ENCODE results near the gene SPEF1. TPM values are rescaled to one million over a fixed set of nuclear protein-coding genes. Genes with fewer than 3 reads are reported as not detected.

SPEF1 gene
- total RNA-seq, 1 donor from 2014 or later, result 0.22 TPM

DNA sequence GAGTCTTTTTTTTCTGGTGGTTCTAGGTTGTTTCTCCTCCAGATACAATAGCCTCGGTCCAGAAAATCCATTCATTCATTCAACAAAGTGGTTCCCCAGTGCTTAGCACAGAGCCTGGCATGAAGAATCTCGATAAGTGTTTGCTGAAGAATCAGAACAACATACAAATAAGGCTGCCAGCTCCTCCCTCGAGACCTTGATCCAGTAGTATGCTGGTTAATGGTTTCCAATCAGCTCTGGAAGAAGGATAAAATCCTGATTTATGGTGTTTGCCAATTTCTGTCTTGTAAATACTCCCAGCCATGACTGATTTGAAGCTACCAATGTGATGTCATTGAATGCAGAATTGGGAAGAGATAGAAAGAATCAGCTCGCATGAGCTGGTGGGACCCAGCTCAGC, 45.5 kb downstream of the SPEF1 start:
- Mint-ChIP-seq H3K4me3 (ENCODE audit: unreplicated experiment) (no peak overlapping the region), H3K4me1 (ENCODE audit: low read depth, unreplicated experiment) (peaks cover 5% of the 10 kb centered on the region), H3K27me3 (ENCODE audit: unreplicated experiment) (peaks cover 13% of the 10 kb centered on the region), H3K9me3 (ENCODE audit: unreplicated experiment) (peaks cover 5% of the 10 kb centered on the region), H3K36me3 (ENCODE audit: unreplicated experiment) (no peaks in the 10 kb centered on the region), H3K27ac (ENCODE audit: unreplicated experiment) (no peak overlapping the region)
- TF ChIP-seq, protein P1, sequence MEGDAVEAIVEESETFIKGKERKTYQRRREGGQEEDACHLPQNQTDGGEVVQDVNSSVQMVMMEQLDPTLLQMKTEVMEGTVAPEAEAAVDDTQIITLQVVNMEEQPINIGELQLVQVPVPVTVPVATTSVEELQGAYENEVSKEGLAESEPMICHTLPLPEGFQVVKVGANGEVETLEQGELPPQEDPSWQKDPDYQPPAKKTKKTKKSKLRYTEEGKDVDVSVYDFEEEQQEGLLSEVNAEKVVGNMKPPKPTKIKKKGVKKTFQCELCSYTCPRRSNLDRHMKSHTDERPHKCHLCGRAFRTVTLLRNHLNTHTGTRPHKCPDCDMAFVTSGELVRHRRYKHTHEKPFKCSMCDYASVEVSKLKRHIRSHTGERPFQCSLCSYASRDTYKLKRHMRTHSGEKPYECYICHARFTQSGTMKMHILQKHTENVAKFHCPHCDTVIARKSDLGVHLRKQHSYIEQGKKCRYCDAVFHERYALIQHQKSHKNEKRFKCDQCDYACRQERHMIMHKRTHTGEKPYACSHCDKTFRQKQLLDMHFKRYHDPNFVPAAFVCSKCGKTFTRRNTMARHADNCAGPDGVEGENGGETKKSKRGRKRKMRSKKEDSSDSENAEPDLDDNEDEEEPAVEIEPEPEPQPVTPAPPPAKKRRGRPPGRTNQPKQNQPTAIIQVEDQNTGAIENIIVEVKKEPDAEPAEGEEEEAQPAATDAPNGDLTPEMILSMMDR (IDR thresholded peaks at IDR 0.05; ENCODE audit: partially characterized antibody, unreplicated experiment), result no peak
- no peak for DNase-seq

DNA sequence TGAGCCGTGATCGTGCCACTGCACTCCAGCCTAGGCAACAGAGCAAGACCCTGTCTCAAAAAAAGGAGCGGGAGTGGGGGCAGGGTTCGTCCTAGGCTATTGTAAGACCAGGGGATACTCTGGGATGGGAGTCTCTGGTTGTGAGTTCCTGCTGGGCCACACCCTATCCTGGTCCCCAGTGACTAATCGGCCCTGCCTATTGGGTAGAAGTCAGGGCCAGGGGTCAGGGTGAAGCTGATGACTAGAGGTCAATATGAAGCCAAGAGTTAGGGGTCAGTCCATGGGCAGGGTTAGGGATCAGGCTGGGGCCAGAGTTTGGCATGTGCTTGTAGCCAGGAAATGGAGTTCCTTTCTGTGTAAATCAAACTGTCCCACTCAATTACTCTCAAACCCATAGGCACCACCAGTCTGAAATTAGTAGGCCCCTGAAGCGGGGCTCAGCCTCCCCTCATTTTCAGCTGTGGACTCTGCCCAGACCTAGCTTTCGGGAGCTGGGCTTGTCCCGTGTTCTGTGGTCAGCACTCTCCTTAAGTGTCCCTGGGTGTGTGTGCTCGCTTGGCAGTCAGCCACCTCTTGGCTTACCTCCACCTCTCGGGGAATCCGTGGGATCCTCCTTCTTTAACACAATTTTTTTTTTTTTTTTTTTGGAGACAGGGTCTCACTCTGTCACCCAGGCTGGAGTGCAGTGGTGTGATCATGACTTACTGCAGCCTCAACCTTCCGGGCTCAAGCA, 47.0 kb downstream of the SPEF1 start:
- Mint-ChIP-seq H3K36me3 (ENCODE audit: unreplicated experiment) (no peaks in the 10 kb centered on the region), H3K4me3 (ENCODE audit: unreplicated experiment) (no peak overlapping the region), H3K27me3 (ENCODE audit: unreplicated experiment) (peaks cover 13% of the 10 kb centered on the region), H3K9me3 (ENCODE audit: unreplicated experiment) (peaks cover 3% of the 10 kb centered on the region), H3K27ac (ENCODE audit: unreplicated experiment) (no peak overlapping the region), H3K4me1 (ENCODE audit: low read depth, unreplicated experiment) (peaks cover 6% of the 10 kb centered on the region)
- TF ChIP-seq, protein P1 (IDR thresholded peaks at IDR 0.05; ENCODE audit: partially characterized antibody, unreplicated experiment), result no peak
- DNase-seq, result no peak

DNA sequence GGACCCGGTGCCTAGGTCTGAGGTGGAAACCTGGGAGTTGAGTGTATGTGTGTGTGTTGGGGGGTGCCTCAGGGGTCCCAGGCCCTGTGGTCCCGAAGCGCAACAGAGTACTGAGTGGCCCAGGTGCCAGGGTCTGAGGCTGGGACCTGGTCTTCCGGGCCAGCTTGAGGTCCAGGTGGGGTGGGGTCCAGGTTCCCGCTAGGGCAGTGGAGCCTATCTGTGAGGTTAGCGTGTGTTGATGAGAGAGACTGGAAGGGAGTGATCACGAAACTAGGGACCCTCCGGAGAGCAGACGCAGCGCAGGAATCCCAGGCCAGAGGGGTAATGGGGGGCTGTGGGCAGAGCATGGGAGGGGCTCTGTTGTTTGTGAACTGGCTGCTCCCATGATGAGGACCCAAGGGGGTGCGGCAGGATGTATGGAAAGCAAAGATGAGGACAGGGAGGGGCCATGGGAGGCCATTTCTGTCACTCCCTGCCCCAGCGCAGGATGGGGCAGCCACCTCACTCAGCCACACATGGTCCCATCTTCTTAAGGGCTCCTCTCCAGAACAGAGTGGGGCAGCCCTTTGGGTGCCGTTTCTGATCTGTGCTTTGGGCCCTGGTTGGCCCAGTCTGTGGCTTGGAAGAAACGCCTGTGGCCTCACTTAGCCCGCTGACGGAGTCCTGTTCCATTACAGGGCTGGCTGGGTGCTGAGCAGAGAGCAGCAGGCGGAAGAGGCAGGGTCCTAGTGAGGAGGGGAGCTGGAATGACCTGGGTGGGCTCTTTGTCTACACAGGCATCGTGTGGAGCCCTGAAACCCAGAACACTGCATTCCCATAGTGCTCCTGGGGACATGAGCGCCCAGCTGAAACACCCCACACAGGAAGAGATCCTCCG, 47.9 kb downstream of the SPEF1 start:
- H3K27me3 Mint-ChIP-seq (ENCODE audit: unreplicated experiment), result peaks cover 13% of the 10 kb centered on the region
- peaks cover 6% of the 10 kb centered on the region for H3K4me1 Mint-ChIP-seq (ENCODE audit: low read depth, unreplicated experiment)
- no peak for DNase-seq
- peaks cover 3% of the 10 kb centered on the region for H3K9me3 Mint-ChIP-seq (ENCODE audit: unreplicated experiment)
- TF ChIP-seq, protein P1 (IDR thresholded peaks at IDR 0.05; ENCODE audit: partially characterized antibody, unreplicated experiment), result no peak
- no peaks in the 10 kb centered on the region for H3K36me3 Mint-ChIP-seq (ENCODE audit: unreplicated experiment)
- no peak overlapping the region for H3K27ac Mint-ChIP-seq (ENCODE audit: unreplicated experiment)
- H3K4me3 Mint-ChIP-seq (ENCODE audit: unreplicated experiment), result no peak overlapping the region

DNA sequence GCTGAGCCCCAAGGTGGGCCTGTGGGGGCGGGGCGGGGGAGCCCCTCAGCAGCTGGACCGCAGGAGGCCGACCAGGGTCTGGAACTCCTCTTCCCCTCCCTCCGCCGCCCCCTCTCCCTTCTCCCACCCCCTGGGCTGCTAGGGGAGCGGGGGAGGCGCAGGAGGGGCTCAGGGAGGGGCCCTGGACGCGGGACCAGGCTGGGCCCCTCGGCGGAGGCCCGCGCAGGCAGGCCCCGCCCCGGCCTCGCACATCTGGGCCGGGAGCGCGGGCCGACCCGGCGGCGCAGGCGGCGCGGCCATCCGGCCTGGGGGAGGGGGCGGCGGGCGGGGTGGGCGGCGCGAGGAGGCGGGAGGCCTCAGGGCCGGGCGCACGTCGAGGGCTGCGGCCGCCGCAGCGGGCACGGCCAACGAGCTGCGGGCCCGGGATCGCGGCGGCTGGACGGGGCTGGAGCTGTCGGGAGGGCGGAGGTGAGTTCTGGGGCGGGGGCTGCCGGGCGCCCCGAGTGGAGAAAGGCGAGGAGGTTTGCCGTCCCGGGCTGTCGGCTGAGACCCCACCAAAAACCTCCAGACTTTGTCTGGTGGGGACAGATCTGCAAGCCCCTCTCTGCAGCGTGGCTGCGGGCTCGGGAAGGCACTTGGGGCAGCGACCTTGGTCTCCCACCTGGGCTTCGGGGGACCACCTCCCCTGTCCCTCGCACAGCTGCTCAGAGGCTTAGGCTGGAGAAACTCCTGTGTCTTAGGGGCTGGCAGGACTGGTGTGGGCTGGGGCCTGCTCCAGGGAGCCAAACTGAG, 48.7 kb downstream of the SPEF1 start, which contains the start of gene HSPA12B:
TSS of gene HSPA12B (plus strand) at position 359 of the 792 bp plus-strand sequence. CDS start 5,990 bp downstream, outside the sequence.
- Mint-ChIP-seq H3K27me3 (ENCODE audit: unreplicated experiment) (peaks cover 13% of the 10 kb centered on the region), H3K4me3 (ENCODE audit: unreplicated experiment) (no peak within 1 kb of the TSS), H3K36me3 (ENCODE audit: unreplicated experiment) (no peaks in the 10 kb centered on the region), H3K4me1 (ENCODE audit: low read depth, unreplicated experiment) (peaks cover 6% of the 10 kb centered on the region), H3K27ac (ENCODE audit: unreplicated experiment) (no peak within 1 kb of the TSS), H3K9me3 (ENCODE audit: unreplicated experiment) (peaks cover 5% of the 10 kb centered on the region)
- no peak for DNase-seq
- TF ChIP-seq, protein P1 (IDR thresholded peaks at IDR 0.05; ENCODE audit: partially characterized antibody, unreplicated experiment), result no peak
